GM13977 (cell line): Measurements from ENCODE around the gene KRT79.
"Not testable (repeated sequence)": the region's sequence is repeated elsewhere in the genome, so short reads cannot be mapped to it uniquely, and the experiment has no call there.

ENCODE experiments used
- DNase-seq: peaks from one replicate; pipeline ENCODE4 v3.0.0; 2012; ENCODE audit warnings: low spot score
- CTCF ChIP-seq: IDR thresholded peaks from 2 replicates; pipeline ENCODE4 v1.5.1; 2012; ENCODE audit warnings: mild to moderate bottlenecking, control low read depth; ENCODE audit not compliant: insufficient read depth; ENCODE audit errors: extremely low read depth, missing control alignments
- in situ Hi-C: fragments of 300-500 bp; cut with MboI; formaldehyde crosslinking; loops from one replicate; pipeline ENCODE4 v1.12.0; 2022; ENCODE audit warnings: low sequenced_read_pairs, low pct_unique_long_range_greater_than_20kb, mixed read lengths, inconsistent platforms; ENCODE audit not compliant: unreplicated experiment

The KRT79 gene

GRCh38 chr12:52860102-52860823, 26.2 kb upstream of the KRT79 start:
- in situ Hi-C loops, result no loop called here
- TF ChIP-seq CTCF, result no peak
- no peak for DNase-seq

- in situ Hi-C loops, result no loop called here
- DNase-seq, result no peak
- no peak for TF ChIP-seq CTCF
These were observed 23.4 kb upstream of the KRT79 start for GRCh38 chr12:52857500-52857899.

- in situ Hi-C loops, result no loop called here
- no peak for TF ChIP-seq CTCF
- no peak for DNase-seq
These were observed 22.7 kb upstream of the KRT79 start for GRCh38 chr12:52856787-52857186.

- DNase-seq, in situ Hi-C loops: not testable (repeated sequence)
These were observed 22.0 kb upstream of the KRT79 start for GRCh38 chr12:52856077-52856476.

GRCh38 chr12:52851787-52852186, 17.7 kb upstream of the KRT79 start:
- TF ChIP-seq CTCF, result no peak
- in situ Hi-C loops, result no loop called here
- DNase-seq, result no peak

- in situ Hi-C loops, result no loop called here
- no peak for DNase-seq
- no peak for TF ChIP-seq CTCF
These were observed 16.6 kb upstream of the KRT79 start for GRCh38 chr12:52850681-52851080.

- in situ Hi-C loops, result no loop called here
- no peak for DNase-seq
- TF ChIP-seq CTCF, result no peak
These were observed 15.4 kb upstream of the KRT79 start for GRCh38 chr12:52849511-52849910.
